BJ (cell line): Measurements from ENCODE around the gene TP53I13. TPM values are rescaled to one million over a fixed set of nuclear protein-coding genes. Genes with fewer than 3 reads are reported as not detected.

Source experiments
- CTCF ChIA-PET: fragments of 350-600 bp; formaldehyde crosslinking; extraction: SDS; loops from one replicate; lab custom pipeline; 2021; ENCODE audit warnings: antibody characterized with exemption, inconsistent platforms; lab: Yijun Ruan, JAX
- POLR2A ChIA-PET: fragments of 300-600 bp; sonication (Branson Sonifier 250); formaldehyde crosslinking; extraction: SDS; loops from one replicate; lab custom pipeline; 2021; ENCODE audit warnings: antibody characterized with exemption; lab: Charles Lee
- DNase-seq: peaks from one replicate; pipeline ENCODE4 v3.0.0-alpha.2; 2011; ENCODE audit warnings: low read depth
- H3K27me3 ChIP-seq: 2 replicates; pipeline ENCODE4 v1.6.0; 2011; ENCODE audit warnings: low read length; ENCODE audit not compliant: control insufficient read depth, insufficient read depth
- H3K36me3 ChIP-seq: 2 replicates; pipeline ENCODE4 v1.5.1; 2011; ENCODE audit warnings: low read length; ENCODE audit not compliant: control insufficient read depth, insufficient read depth
- H3K4me3 ChIP-seq: 2 replicates; pipeline ENCODE4 v1.5.1; 2011; ENCODE audit warnings: low read depth, mild to moderate bottlenecking, control low read depth, low read length
- CTCF ChIP-seq: IDR thresholded peaks from 2 replicates; pipeline ENCODE4 v1.5.1; 2011; ENCODE audit warnings: low read depth, mild to moderate bottlenecking, control low read depth, inconsistent platforms, low read length, moderate library complexity; ENCODE audit not compliant: insufficient read depth
- polyA plus RNA-seq: library from polyadenylated mRNA; depleted of rRNA; stranded (reverse); fragments of >200 nt; gene quantifications from 2 replicates; pipeline ENCODE4 v1.2.3, GENCODE V29; 2011

The TP53I13 gene
- polyA plus RNA-seq, 1 experiment, result 38.7 TPM

GRCh38 chr17:29588562-29589411, 20.3 kb downstream of the TP53I13 start:
- no peak for TF ChIP-seq CTCF
- no peak for DNase-seq
- peaks cover 3% of the 10 kb centered on the region for H3K36me3 ChIP-seq
- peak overlapping the region; percentile 79 for H3K4me3 ChIP-seq
- ChIA-PET POLR2A (no interaction called here), CTCF (interaction anchor here (0.7 to 2.5 kb wide), 8 partner anchors 10 to 343 kb away, joined by 3 to 18 read pairs (median 4); partner anchors contain the start of gene ABHD15)
- H3K27me3 ChIP-seq, result no peaks in the 10 kb centered on the region

GRCh38 chr17:29589524-29590410, 21.3 kb downstream of the TP53I13 start, which contains the start of gene GIT1:
Gene GIT1, minus strand, starts transcription at chr17:29589648. Its CDS starts 270 bp downstream, at chr17:29589378.
- Histone ChIP-seq H3K4me3 (peak within 1 kb of the TSS; percentile 79), H3K27me3 (no peaks in the 10 kb centered on the region), H3K36me3 (peaks cover 3% of the 10 kb centered on the region)
- CTCF ChIA-PET, result interaction anchor here (1.0 to 4.5 kb wide), 5 partner anchors 16 to 342 kb away, joined by 4 to 32 read pairs (median 11); partner anchors contain the start of genes ABHD15 and TP53I13
- POLR2A ChIA-PET, result no interaction called here
- no peak for TF ChIP-seq CTCF
- DNase-seq, result no peak

- ChIA-PET CTCF (interaction anchor here (0.7 to 4.7 kb wide), 13 partner anchors 10 to 466 kb away, joined by 3 to 61 read pairs (median 5); partner anchors contain the start of genes ABHD15 and TP53I13), POLR2A (interaction anchor here (0.7 kb wide), 1 partner anchor 218 kb away, joined by 5 read pairs; no protein-coding TSS in a partner anchor)
- H3K27me3 ChIP-seq, result no peaks in the 10 kb centered on the region
- no peak for DNase-seq
- peak overlapping the region; percentile 47 for H3K4me3 ChIP-seq
- H3K36me3 ChIP-seq, result peaks cover 3% of the 10 kb centered on the region
- TF ChIP-seq CTCF, result no peak
These were observed 22.1 kb downstream of the TP53I13 start for GRCh38 chr17:29590411-29591145.

- DNase-seq, result no peak
- Histone ChIP-seq H3K27me3 (no peaks in the 10 kb centered on the region), H3K36me3 (peaks cover 3% of the 10 kb centered on the region), H3K4me3 (0 out of 2 replicates have a peak overlapping the region, but pooled peaks have one; percentile 10)
- ChIA-PET CTCF (interaction anchor here (0.6 to 4.7 kb wide), 23 partner anchors 9 to 467 kb away, joined by 3 to 61 read pairs (median 4); partner anchors contain the start of genes ABHD15 and TP53I13), POLR2A (interaction anchor here (0.7 kb wide), 1 partner anchor 217 kb away, joined by 5 read pairs; no protein-coding TSS in a partner anchor)
- TF ChIP-seq CTCF, result no peak
These were observed 22.7 kb downstream of the TP53I13 start for GRCh38 chr17:29591146-29591736.
